Heart left ventricle (tissue), 16 donors: ENCODE results near the gene FLRT1. TPM values are rescaled to one million over a fixed set of nuclear protein-coding genes. Genes with fewer than 3 reads are reported as not detected.

Experiments used
- ATAC-seq, 4 donors: fragments of 200-7000 bp; cut with Tn5 transposase; one replicate each; pipeline ENCODE4 v1.9.1; 2020 to 2022; ENCODE audit warnings: moderate library complexity in 4 of 4, mild to moderate bottlenecking in 3 of 4, moderate number of reproducible peaks in 1 of 4
- DNase-seq, 5 donors: peaks; one replicate each; pipeline ENCODE4 v3.0.0-alpha.2; 2020
- H3K27ac ChIP-seq, 12 donors: fragments of 200-600 bp; sonication (generic) in 4 of 12; one replicate each; pipeline versions ENCODE4 v1.5.0 to v1.8.0; 2016 to 2022; ENCODE audit warnings: mild to moderate bottlenecking in 2 of 12
- H3K27me3 ChIP-seq, 9 donors: fragments of 200-600 bp; sonication (generic) in 2 of 9; one replicate each; pipeline versions ENCODE4 v1.5.1 to v1.8.0; 2016 to 2022; ENCODE audit warnings: mild to moderate bottlenecking in 3 of 9
- H3K36me3 ChIP-seq, 9 donors: fragments of 200-600 bp; sonication (generic) in 2 of 9; one replicate each; pipeline versions ENCODE4 v1.5.0 to v1.8.0; 2018 to 2022; ENCODE audit warnings: mild to moderate bottlenecking in 2 of 9
- H3K4me1 ChIP-seq, 12 donors: fragments of 200-600 bp; sonication (generic) in 4 of 12; one replicate each; pipeline versions ENCODE4 v1.5.0 to v1.8.0; 2016 to 2022; ENCODE audit warnings: mild to moderate bottlenecking in 3 of 12
- H3K4me3 ChIP-seq, 12 donors: fragments of 200-600 bp; sonication (generic) in 4 of 12; one replicate each; pipeline versions ENCODE4 v1.5.0 to v1.8.0; 2017 to 2022; ENCODE audit warnings: mild to moderate bottlenecking in 9 of 12, moderate library complexity in 4 of 12
- H3K9me3 ChIP-seq, 12 donors: fragments of 200-600 bp; sonication (generic) in 4 of 12; one replicate each; pipeline versions ENCODE4 v1.5.0 to v1.8.0; 2016 to 2022; ENCODE audit warnings: mild to moderate bottlenecking in 1 of 12
- CTCF ChIP-seq, 12 donors: fragments of 200-600 bp; sonication (generic) in 4 of 12; IDR thresholded peaks; one replicate each; pipeline versions ENCODE4 v1.5.0 to v1.8.0; 2018 to 2022; ENCODE audit warnings: antibody characterized with exemption in 12 of 12, mild to moderate bottlenecking in 5 of 12
- POLR2A ChIP-seq, 2 donors: fragments of 450-650 bp; IDR thresholded peaks; one replicate each; pipeline ENCODE4 v1.6.1; 2017; ENCODE audit warnings: antibody characterized with exemption in 2 of 2, mild to moderate bottlenecking in 2 of 2, moderate library complexity in 2 of 2
- WGBS, 4 donors: extraction: QIAGEN DNeasy Blood & Tissue Kit in 2 of 4; methylation state at CpG; one replicate each; pipeline versions ENCODE4 v1.1.5 to v1.1.7; 2013 to 2018; 5-methylcytosine and 5-hydroxymethylcytosine counted together
- intact Hi-C, 10 donors: fragments of 100-400 bp; cut with DNase I; formaldehyde crosslinking; loops; one replicate each; pipeline versions ENCODE4 v1.11.1 to v1.14.2; 2022
- polyA plus RNA-seq, 2 donors: library from polyadenylated mRNA; stranded (reverse); fragments of 200-250 nt; gene quantifications; one replicate each; pipeline ENCODE4 v1.2.3, GENCODE V29; 2013
- total RNA-seq, 9 donors: library from RNA; depleted of rRNA in 2 of 9; stranded (reverse); fragments of >200 nt in 2 of 9; fragmentation: NEBNext Ultra II Directional in 3 of 9; extraction: Animal tissue kit (Norgen Biotek cat#: 25700) in 3 of 9; gene quantifications; one replicate each; pipeline versions ENCODE4 v1.1.0 to v1.2.4, GENCODE V29; 2016 to 2023
- donor health status: ischemic (EF 13 %, LVEDD 7.1; RV severe dilation, severe dysfunction).
- donor health status: healthy with polysubstance abuse.
- donor health status: DM: no; HTN: yes; CAD: no.
- donor health status: DM: no; HTN: no; CAD: no.
- donor health status: ischemic (EF 25% LVEDD 6.9; RV normal size, moderate dysfunction).
- donor health status: ischemic (EF 25% LVEDD 5.7; RV mildly dilated, moderate dysfunction).
- donor health status: healthy.
- donor health status: DM: yes; HTN: yes; CAD: no.
- donor health status: ischemic (EF 35%, LVEDD 5.7; RV mildly dilated, moderate dysfunction).
- donor health status: nonischemic (EF 11% LVEDD 7.7; RV severe dilation, severe dysfunction).
- donor health status: DM: yes; HTN: yes; CAD: no.
- donor health status: PGD.
- donor health status: ischemic (EF 29% LVEDD 5.4; RV normal size, mild dysfunction).
- donor health status: nonischemic (EF 23%, LVEDD 6.1; RV moderate dilation, normal function).

The FLRT1 gene
- total and polyA plus RNA-seq, 11 donors = 0.20 to 1.4 (median 0.37) TPM

GRCh38 chr11:64064374-64065140, 28.8 kb downstream of the FLRT1 start:
- TF ChIP-seq CTCF (IDR thresholded peaks at IDR 0.05) (no peak), POLR2A (IDR thresholded peaks at IDR 0.05) (no peak)
- no peaks in the 10 kb centered on the region for H3K9me3 ChIP-seq
- DNase-seq = no peak
- no peaks in the 10 kb centered on the region for H3K36me3 ChIP-seq
- intact Hi-C loops = no loop called here
- H3K4me1 ChIP-seq = peaks cover 0 to 28% (median 7%) of the 10 kb centered on the region in 12 donors
- peaks cover 0 to 19% (median 0%) of the 10 kb centered on the region in 9 donors for H3K27me3 ChIP-seq
- peak in 3 of 4 donors; percentile 13 to 60 (median 42) for ATAC-seq
- no peak overlapping the region for H3K4me3 ChIP-seq
- H3K27ac ChIP-seq = no peak overlapping the region
- 80 to 94% (median 86%) methylated on average over 9 to 17 of the region's 17 CpGs for WGBS, 4 donors

GRCh38 chr11:64065141-64065465, 29.4 kb downstream of the FLRT1 start:
- no peak for TF ChIP-seq CTCF (IDR thresholded peaks at IDR 0.05)
- TF ChIP-seq POLR2A (IDR thresholded peaks at IDR 0.05) = no peak
- Histone ChIP-seq H3K27ac (no peak overlapping the region), H3K27me3 (peaks cover 0 to 19% (median 0%) of the 10 kb centered on the region in 9 donors), H3K9me3 (no peaks in the 10 kb centered on the region), H3K4me3 (no peak overlapping the region), H3K36me3 (no peaks in the 10 kb centered on the region), H3K4me1 (peaks cover 0 to 32% (median 7%) of the 10 kb centered on the region in 12 donors)
- DNase-seq (no peak), ATAC-seq (no peak)
- intact Hi-C loops = no loop called here
- WGBS, 4 donors = 91 to 98% (median 96%) methylated on average over 11 of the region's 11 CpGs

GRCh38 chr11:64065712-64066111, 30.0 kb downstream of the FLRT1 start:
- WGBS, 4 donors = 91 to 98% (median 96%) methylated on average over 9 to 10 of the region's 10 CpGs
- Histone ChIP-seq H3K4me1 (peaks cover 0 to 28% (median 5%) of the 10 kb centered on the region in 12 donors), H3K4me3 (no peak overlapping the region), H3K9me3 (no peaks in the 10 kb centered on the region), H3K27me3 (peaks cover 0 to 19% (median 0%) of the 10 kb centered on the region in 9 donors), H3K27ac (no peak overlapping the region), H3K36me3 (no peaks in the 10 kb centered on the region)
- no peak for DNase-seq
- TF ChIP-seq POLR2A (IDR thresholded peaks at IDR 0.05) = no peak
- TF ChIP-seq CTCF (IDR thresholded peaks at IDR 0.05) = no peak
- intact Hi-C loops = no loop called here
- ATAC-seq = no peak

GRCh38 chr11:64067230-64067993, 31.7 kb downstream of the FLRT1 start:
- Histone ChIP-seq H3K27ac (no peak overlapping the region), H3K27me3 (peaks cover 0 to 5% (median 0%) of the 10 kb centered on the region in 9 donors), H3K4me3 (no peak overlapping the region), H3K9me3 (no peaks in the 10 kb centered on the region), H3K4me1 (peaks cover 0 to 33% (median 2%) of the 10 kb centered on the region in 12 donors), H3K36me3 (no peaks in the 10 kb centered on the region)
- intact Hi-C loops = no loop called here
- TF ChIP-seq POLR2A (IDR thresholded peaks at IDR 0.05) = no peak
- TF ChIP-seq CTCF (IDR thresholded peaks at IDR 0.05) = no peak
- ATAC-seq (no peak), DNase-seq (no peak)
- WGBS, 4 donors = 63 to 77% (median 70%) methylated on average over 17 to 26 of the region's 26 CpGs
